ENCODE measurements around the gene RPL26.
"Not testable (repeated sequence)": the region's sequence is repeated elsewhere in the genome, so short reads cannot be mapped to it uniquely, and the experiment has no call there.

Gene RPL26

GRCh38 chr17:8393470-8394231 lies 10.7 kb upstream of the RPL26 start:
- DNase-seq = no peak

- no peak for DNase-seq
Observed at GRCh38 chr17:8392674-8393469, 9.9 kb upstream of the RPL26 start.

DNA sequence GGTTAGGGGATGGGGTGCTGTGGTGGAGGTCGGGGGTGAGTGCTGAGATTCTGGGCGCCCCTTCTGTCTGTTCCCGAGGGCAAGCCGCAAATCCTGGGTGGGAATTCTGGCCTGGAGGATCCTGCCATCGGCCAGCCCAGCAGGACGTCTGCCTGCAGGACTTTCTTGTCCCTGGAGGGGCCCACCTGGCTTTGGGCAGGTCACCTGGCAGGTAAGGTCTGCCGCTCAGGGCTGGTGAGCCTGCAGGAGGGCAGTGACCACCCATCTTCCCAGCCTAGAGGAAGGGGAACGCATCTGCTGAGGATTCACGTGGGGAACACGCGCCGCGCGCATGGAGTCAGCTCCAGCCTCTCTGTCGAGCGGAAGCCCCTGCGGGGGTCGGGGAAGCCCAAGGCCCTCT lies 9.3 kb upstream of the RPL26 start:
- DNase-seq = no peak

GRCh38 chr17:8391711-8392110 lies 8.7 kb upstream of the RPL26 start:
- DNase-seq = no peak

DNA sequence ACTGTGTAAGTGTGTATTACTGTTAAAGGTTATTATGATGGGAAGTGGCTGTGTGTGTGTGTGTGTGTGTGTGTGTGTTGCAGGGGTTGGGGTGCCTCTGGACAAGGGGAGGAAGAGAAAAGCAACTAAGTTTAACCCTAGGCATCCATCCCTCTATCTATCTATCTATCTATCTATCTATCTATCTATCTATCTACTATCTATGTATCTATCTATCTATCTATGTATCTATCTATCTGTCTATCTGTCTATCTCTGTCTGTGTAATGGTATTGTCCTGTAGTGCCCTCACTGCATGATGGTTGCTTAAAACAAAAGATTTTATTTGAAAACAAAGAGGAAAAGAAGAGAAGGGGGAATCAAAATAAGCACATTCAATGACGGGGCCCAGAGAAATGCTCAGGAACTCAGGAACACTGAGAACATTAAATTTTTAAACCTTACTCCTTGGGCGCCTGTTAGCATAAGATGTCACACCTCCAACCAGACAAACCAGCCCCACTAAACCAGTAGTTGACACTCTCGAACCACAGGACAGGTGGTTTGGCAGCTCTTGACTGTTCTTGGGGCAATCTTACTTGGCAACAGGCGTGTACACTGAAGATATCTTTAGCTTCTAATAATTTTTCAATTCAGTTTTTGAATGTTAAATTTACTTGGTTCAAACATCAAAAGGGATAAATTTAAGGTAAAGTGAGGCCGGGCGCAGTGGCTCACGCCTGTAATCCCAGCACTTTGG lies 5.1 kb upstream of the RPL26 start:
- DNase-seq = no peak

DNA sequence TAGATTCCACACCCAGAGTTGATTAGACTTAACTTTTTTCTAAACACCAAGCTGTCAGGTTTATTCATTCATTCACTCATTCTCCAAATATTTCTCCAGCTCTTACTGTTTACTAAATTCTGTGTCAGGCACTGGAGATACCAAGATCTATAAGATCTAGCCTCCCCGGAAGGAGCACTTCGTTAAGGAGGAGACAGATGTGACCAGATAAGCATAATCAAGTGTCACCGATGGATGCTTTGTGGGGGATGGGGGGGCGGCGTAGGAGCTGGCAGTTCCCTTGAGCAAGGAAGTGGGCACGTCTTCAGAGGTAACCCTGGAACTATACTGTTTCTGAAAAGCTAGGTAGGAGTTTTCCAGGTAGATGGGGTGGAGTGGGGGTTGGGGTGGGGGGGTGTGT lies 3.8 kb upstream of the RPL26 start:
- DNase-seq = no peak

DNA sequence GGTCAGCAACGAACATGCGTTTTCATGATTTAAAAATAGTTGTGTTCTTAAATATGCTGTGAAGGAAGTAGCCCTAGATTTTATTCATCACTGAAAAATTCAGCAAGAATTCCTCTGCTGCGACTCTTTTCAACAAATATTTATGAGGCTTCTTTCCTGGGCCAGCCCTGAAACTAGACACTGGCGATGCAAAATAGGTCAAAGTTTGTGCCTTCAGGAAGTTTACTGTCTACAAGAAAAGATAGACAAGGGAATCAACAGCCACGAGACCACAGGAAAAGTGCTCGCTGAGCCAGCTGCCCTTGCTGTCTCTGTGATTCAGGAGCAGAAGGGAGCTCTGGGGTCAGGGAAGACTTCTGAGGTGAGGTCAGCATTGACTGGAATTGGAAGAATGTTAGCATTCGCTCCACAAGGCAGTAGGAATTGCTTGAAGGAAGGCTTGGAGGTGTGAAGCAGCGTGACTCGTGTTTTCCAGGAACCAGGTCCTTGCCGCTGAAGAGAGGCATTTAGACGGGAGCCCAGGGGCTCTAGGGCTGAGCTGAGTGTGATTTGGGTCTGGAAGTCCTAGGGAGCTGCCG lies 1.9 kb upstream of the RPL26 start:
- no peak for DNase-seq

DNA sequence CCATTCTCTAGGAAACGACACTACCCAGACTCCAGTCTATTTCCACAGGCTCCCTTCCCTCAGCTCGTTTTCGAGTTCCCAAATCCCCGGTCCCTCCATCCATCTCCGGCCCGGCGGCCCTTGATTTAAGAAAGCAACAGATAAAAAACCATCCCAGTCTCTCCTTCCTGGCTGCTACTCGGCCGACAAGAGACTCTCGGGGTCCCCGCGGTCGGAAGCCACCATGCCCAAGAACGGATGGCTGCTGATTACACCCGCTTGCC lies 182 bp downstream of the RPL26 start:
- DNase-seq = no peak

DNA sequence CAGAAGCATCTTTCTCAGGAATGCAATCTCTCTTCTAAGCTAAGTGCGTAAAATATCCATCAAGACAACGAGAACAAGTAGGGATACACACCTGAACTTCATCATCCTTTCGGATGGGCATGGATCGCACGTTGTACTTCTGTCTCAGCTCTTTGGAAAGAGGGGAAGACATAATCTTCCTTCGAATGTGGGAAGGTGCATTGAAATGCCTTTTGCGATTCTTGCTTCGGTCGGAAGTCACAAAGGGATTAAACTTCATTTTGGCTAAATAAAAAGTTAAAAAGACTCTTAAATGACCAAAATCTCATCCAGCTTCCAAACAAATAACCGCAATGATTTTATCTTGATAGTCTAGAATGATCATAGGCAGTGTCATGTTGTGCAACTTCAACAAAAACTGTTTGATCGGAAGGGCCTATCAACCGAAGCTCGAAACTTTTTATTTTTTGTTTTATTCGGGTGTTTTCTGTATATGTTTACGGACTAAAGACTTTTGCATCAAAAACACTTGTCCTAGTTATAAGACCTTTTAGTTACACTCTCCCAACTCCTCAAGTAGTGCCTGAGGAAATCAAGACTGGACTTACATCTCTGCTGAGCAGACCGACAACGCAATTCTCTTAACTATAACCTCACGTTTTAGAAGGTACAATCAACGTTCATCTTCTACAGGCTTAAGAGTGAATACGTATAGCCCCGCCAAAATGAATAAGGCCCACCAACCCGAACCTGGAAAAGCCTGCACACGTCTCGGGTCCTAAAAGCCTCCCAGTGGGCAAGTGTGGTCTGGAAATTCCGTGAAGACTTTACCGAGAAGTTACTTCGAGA lies 727 bp downstream of the RPL26 start:
- DNase-seq = no peak

GRCh38 chr17:8380049-8380448 lies 2.9 kb downstream of the RPL26 start:
- DNase-seq = no peak

- not testable (repeated sequence) for DNase-seq
Observed at GRCh38 chr17:8378117-8378516, 4.9 kb downstream of the RPL26 start.

- no peak for DNase-seq
Observed at GRCh38 chr17:8377422-8377821, 5.6 kb downstream of the RPL26 start.

DNA sequence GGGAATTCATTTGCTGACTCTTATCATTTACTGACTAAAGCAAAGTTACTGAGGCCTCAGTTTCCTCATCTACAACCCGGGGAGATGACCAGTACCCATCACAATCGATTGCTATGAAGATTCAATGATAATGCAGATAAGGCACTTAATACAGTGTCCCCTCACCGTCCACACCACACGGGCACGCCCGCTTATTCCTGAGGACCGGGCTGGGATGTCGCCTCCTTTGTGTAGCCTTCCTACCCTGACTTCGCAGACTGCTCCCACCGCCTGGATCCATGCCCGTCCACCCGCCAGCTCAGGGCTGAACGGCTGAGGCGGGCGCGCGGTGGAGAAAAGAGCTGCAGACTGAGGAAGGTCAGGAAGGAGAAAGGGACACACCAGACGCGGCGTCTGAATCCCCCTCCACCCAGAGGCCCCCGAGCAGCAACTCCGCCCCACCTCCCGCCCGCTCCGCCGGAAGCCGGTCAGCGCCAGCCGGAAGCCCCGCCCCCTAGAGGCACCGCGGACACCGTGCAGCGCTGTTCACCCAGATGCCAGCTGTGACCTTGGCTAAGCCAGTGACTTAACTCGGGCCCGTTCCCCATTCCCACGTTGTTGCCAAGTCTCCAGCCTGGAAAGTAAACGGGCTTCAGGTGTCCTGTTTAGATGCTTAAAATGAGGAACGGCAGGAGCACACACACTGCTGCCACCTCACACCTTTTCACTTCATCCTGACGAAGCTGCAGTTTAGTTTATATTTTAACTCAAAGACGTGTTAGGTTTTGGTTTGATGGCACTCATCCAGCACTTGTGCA lies 6.5 kb downstream of the RPL26 start, which contains the start of gene KRABD2:
KRABD2 (minus strand) TSS at position 434 of the 797 bp plus-strand sequence.
- peak; percentile 97 for DNase-seq

DNA sequence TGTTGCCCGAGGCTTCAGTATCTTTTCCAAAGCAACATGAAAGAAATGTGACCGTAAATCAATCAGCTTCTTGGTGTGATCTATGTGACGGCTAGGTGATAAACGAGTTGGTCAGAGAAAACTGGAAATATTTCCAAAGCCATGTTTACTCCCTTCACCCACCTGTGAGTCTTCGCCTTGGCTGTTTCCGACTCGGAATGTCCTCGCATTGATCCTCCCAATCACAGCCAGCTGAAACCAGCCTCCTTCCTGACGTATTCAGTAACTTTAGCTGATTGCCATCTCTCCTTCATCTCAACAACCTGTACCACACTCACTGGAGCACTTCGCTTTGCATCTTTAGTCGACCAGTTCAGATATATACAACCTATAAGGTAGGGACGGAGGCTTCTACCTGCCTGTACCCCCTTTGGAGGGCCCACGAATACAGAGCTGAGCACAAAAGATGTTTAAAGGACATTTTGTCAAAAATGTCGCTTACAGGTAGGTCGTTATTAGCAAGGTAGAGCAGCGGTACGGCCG lies 7.2 kb downstream of the RPL26 start:
- peak; percentile 58 for DNase-seq

DNA sequence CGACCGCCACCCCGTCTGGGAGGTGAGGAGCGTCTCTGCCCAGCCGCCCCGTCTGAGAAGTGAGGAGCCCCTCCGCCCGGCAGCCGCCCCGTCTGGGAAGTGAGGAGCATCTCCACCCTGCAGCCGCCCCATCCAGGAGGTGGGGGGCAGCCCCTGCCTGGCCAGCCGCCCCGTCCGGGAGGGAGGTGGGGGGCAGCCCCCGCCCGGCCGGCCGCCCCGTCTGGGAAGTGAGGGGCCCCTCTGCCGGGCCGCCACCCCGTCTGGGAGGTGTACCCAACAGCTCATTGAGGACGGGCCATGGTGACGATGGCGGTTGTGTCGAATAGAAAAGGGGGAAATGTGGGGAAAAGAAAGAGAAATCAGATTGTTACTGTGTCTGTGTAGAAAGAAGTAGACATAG lies 9.1 kb downstream of the RPL26 start:
- not testable (repeated sequence) for DNase-seq

DNA sequence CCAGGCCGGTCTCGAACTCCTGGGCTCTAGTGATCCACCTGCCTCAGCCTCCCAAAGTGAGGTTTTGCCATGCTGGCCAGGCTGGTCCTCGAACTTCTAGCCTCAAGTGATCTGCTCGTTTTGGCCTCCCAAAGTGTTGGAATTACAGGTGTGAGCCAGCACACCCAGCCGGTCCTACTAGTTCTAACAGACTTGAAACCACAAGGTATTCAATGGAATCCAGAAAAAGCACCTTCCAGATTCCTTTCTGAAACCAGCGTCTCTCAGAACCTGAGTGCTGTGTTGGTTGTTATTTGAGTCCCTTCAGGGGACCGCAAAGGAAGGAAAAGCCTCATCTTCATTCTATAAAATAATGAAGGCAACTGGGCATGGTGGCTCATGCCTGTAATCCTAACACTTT lies 10.6 kb downstream of the RPL26 start:
- no peak for DNase-seq

- DNase-seq = no peak
Observed at GRCh38 chr17:8371786-8372185, 11.2 kb downstream of the RPL26 start.

DNA sequence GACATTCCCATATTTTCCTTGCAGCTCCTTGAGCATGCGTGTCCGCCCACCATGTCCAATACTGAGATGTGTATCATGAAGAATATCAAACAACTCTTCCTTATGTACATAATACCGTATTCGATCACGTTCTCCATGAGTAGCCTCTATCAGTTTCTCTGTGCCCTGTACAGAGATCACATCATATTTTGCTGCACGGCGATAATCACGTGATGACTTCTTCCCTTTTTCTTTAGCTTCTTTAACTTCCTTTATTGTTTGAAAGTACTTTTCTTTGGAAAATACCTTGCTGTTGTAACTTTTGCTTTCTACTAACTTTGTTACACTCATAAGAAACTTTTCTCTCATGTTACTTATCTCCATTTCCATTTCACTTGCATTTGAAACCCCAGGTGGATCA lies 13.0 kb downstream of the RPL26 start:
- DNase-seq = no peak

- DNase-seq = no peak
Observed at GRCh38 chr17:8368193-8368592, 14.8 kb downstream of the RPL26 start.

GRCh38 chr17:8366231-8366630 lies 16.8 kb downstream of the RPL26 start:
- no peak for DNase-seq

DNA sequence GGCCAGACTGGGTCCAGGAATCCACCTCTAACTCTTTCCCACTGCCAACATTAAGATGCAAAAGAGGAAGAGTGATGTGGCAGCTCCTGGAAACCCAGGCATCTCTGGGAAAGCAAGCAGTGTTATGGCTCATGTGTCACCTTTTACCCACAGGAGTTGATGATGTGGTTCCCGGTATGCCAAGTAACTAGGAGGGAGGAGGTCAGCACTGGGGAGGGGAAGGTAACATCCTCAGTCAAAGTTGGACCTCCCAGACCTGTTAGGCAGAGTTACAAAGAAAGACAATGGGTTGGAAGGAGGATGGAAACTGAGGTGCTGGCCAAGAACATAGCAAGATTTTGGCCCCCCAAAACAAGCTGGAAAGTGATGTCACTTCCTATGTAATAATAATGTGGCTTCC lies 17.9 kb downstream of the RPL26 start:
- no peak for DNase-seq

All from NCI-H1105 (cell line).